ENCODE data around the gene TNXB. TPM values are rescaled to one million over a fixed set of nuclear protein-coding genes. Genes with fewer than 3 reads are reported as not detected.

The TNXB gene
- total and polyA plus RNA-seq, 2 experiments from 2014 or later: 2.0 to 6.0 TPM

DNA sequence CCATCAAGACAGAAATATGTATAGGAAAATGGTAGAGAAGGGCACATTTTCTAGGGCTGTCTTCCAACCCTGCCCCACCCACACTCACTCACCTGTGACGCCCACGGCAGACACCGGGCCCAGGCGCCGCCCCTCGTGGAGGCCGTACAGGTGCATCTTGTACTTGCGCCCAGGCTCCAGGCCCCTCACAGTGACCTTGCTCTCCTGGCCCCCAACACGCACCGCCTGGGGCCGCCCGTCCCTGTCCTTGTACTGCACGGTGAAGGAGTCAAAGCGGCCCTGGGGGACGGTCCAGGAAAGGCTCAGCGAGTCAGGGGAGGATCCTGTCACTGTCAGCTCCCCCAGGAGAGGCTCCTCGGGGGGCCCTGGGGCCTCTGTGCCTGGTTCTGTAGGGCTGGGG lies 51.2 kb downstream of the TNXB start (continued):
- TF ChIP-seq, protein P1, sequence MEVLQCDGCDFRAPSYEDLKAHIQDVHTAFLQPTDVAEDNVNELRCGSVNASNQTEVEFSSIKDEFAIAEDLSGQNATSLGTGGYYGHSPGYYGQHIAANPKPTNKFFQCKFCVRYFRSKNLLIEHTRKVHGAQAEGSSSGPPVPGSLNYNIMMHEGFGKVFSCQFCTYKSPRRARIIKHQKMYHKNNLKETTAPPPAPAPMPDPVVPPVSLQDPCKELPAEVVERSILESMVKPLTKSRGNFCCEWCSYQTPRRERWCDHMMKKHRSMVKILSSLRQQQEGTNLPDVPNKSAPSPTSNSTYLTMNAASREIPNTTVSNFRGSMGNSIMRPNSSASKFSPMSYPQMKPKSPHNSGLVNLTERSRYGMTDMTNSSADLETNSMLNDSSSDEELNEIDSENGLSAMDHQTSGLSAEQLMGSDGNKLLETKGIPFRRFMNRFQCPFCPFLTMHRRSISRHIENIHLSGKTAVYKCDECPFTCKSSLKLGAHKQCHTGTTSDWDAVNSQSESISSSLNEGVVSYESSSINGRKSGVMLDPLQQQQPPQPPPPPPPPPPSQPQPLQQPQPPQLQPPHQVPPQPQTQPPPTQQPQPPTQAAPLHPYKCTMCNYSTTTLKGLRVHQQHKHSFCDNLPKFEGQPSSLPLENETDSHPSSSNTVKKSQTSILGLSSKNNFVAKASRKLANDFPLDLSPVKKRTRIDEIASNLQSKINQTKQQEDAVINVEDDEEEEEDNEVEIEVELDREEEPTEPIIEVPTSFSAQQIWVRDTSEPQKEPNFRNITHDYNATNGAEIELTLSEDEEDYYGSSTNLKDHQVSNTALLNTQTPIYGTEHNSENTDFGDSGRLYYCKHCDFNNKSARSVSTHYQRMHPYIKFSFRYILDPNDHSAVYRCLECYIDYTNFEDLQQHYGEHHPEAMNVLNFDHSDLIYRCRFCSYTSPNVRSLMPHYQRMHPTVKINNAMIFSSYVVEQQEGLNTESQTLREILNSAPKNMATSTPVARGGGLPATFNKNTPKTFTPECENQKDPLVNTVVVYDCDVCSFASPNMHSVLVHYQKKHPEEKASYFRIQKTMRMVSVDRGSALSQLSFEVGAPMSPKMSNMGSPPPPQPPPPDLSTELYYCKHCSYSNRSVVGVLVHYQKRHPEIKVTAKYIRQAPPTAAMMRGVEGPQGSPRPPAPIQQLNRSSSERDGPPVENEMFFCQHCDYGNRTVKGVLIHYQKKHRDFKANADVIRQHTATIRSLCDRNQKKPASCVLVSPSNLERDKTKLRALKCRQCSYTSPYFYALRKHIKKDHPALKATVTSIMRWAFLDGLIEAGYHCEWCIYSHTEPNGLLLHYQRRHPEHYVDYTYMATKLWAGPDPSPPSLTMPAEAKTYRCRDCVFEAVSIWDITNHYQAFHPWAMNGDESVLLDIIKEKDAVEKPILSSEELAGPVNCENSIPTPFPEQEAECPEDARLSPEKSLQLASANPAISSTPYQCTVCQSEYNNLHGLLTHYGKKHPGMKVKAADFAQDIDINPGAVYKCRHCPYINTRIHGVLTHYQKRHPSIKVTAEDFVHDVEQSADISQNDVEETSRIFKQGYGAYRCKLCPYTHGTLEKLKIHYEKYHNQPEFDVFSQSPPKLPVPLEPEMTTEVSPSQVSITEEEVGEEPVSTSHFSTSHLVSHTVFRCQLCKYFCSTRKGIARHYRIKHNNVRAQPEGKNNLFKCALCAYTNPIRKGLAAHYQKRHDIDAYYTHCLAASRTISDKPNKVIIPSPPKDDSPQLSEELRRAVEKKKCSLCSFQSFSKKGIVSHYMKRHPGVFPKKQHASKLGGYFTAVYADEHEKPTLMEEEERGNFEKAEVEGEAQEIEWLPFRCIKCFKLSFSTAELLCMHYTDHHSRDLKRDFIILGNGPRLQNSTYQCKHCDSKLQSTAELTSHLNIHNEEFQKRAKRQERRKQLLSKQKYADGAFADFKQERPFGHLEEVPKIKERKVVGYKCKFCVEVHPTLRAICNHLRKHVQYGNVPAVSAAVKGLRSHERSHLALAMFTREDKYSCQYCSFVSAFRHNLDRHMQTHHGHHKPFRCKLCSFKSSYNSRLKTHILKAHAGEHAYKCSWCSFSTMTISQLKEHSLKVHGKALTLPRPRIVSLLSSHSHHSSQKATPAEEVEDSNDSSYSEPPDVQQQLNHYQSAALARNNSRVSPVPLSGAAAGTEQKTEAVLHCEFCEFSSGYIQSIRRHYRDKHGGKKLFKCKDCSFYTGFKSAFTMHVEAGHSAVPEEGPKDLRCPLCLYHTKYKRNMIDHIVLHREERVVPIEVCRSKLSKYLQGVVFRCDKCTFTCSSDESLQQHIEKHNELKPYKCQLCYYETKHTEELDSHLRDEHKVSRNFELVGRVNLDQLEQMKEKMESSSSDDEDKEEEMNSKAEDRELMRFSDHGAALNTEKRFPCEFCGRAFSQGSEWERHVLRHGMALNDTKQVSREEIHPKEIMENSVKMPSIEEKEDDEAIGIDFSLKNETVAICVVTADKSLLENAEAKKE (CRISPR knock-in tag; IDR thresholded peaks at IDR 0.05): no peak
- TF ChIP-seq EZH2phosphoT487 (IDR thresholded peaks at IDR 0.05; ENCODE audit: unreplicated experiment): no peak
- TF ChIP-seq CREB1 (CRISPR knock-in tag; IDR thresholded peaks at IDR 0.05; ENCODE audit: low read depth): no peak
- TF ChIP-seq EZH2 (IDR thresholded peaks at IDR 0.05; ENCODE audit: low read depth, unreplicated experiment): no peak
- no peak for TF ChIP-seq NANOG (IDR thresholded peaks at IDR 0.05; ENCODE audit: borderline replicate concordance)
- no peak for TF ChIP-seq POLR2AphosphoS5 (IDR thresholded peaks at IDR 0.05; ENCODE audit: low read depth)
- TF ChIP-seq, protein P2, sequence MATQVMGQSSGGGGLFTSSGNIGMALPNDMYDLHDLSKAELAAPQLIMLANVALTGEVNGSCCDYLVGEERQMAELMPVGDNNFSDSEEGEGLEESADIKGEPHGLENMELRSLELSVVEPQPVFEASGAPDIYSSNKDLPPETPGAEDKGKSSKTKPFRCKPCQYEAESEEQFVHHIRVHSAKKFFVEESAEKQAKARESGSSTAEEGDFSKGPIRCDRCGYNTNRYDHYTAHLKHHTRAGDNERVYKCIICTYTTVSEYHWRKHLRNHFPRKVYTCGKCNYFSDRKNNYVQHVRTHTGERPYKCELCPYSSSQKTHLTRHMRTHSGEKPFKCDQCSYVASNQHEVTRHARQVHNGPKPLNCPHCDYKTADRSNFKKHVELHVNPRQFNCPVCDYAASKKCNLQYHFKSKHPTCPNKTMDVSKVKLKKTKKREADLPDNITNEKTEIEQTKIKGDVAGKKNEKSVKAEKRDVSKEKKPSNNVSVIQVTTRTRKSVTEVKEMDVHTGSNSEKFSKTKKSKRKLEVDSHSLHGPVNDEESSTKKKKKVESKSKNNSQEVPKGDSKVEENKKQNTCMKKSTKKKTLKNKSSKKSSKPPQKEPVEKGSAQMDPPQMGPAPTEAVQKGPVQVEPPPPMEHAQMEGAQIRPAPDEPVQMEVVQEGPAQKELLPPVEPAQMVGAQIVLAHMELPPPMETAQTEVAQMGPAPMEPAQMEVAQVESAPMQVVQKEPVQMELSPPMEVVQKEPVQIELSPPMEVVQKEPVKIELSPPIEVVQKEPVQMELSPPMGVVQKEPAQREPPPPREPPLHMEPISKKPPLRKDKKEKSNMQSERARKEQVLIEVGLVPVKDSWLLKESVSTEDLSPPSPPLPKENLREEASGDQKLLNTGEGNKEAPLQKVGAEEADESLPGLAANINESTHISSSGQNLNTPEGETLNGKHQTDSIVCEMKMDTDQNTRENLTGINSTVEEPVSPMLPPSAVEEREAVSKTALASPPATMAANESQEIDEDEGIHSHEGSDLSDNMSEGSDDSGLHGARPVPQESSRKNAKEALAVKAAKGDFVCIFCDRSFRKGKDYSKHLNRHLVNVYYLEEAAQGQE (IDR thresholded peaks at IDR 0.05; ENCODE audit: unreplicated experiment): no peak
